ENCODE data around the gene KRT4.

The KRT4 gene

DNA sequence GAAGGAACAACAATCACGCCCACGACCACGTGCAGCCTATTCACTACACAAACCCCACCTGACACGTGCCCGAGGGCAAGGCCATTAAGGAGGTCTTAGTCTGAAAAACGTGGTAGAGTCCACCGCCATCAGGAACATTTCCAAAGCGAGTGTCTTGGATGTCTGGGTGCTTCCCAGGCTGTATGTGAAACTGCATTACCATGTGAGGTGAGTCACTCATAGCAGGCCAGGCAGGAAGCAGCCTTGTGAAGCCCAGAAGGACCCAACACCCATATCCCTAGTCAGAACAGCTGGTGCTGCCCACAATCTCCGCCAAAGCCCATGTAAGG, 23.5 kb upstream of the KRT4 start:
- Histone ChIP-seq H3K4me2 (no peak overlapping the region), H3K9ac (no peak overlapping the region), H3K4me3 (no peak overlapping the region), H3K27ac (no peak overlapping the region), H3K9me3 (no peaks in the 10 kb centered on the region), H3K27me3 (no peaks in the 10 kb centered on the region), H4K20me1 (no peaks in the 10 kb centered on the region), H3K4me1 (peaks cover 9% of the 10 kb centered on the region; the same call in 1 of the 2 replicates), H3K36me3 (no peaks in the 10 kb centered on the region)
- no peak for TF ChIP-seq Cebpa-rat (IDR thresholded peaks at IDR 0.05)

DNA sequence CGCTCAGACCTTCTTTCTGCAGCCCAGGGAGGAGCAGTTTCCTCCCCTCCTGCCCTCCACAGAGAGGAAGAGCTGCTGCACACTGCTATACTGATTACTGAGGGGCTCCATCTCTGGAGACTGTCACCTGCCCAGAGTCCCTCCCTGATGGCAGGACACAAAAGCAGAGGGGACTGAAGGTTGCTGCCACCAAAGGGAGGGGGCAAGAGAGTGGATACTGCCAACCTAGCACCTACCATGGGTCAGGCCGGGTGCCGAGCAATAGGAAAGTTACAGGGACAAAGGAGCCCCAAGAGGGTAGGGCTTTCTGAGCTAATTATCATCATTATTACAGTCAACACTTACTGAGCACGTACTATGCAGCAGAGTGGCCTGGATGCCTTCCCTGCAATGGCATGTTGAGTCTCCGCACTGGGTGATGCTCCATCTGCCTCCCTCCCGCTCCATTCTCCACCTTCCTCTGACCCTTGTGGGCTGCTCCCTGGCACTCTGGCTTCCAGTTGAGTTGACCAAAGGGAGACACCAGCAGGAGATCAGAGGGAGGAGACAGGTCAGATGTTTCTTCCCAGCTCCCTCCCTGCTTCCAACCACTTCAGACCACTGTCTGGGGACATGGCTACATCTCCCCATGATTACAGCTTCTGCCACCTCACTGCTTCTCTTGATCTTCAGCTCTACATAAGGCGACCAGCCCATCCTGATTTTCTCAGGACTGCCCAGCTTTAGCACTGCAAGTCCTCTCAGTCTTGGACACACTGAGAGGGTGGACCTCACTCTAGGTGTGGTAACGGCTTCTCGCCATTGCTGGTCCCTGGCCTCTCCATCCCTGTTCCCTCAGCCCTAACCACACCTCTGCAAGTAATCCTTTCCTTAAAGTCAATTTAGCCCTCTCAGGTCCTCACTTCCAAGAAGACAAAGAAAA, 22.8 kb upstream of the KRT4 start:
- Histone ChIP-seq H3K9me3 (no peaks in the 10 kb centered on the region), H3K27me3 (no peaks in the 10 kb centered on the region), H4K20me1 (no peaks in the 10 kb centered on the region), H3K27ac (no peak overlapping the region), H3K36me3 (no peaks in the 10 kb centered on the region), H3K4me1 (peaks cover 5% of the 10 kb centered on the region; the same call in 1 of the 2 replicates), H3K4me2 (no peak overlapping the region), H3K9ac (no peak overlapping the region), H3K4me3 (no peak overlapping the region)
- no peak for TF ChIP-seq Cebpa-rat (IDR thresholded peaks at IDR 0.05)

GRCh38 chr12:52836042-52836466, 22.1 kb upstream of the KRT4 start:
- H3K9ac ChIP-seq, result no peak overlapping the region
- H3K4me1 ChIP-seq, result peaks cover 5% of the 10 kb centered on the region; the same call in 1 of the 2 replicates
- no peak overlapping the region for H3K27ac ChIP-seq
- no peak overlapping the region for H3K4me2 ChIP-seq
- TF ChIP-seq Cebpa-rat (IDR thresholded peaks at IDR 0.05), result no peak
- no peaks in the 10 kb centered on the region for H4K20me1 ChIP-seq
- H3K36me3 ChIP-seq, result no peaks in the 10 kb centered on the region
- no peak overlapping the region for H3K4me3 ChIP-seq
- H3K27me3 ChIP-seq, result no peaks in the 10 kb centered on the region
- no peaks in the 10 kb centered on the region for H3K9me3 ChIP-seq

GRCh38 chr12:52835271-52836041, 21.5 kb upstream of the KRT4 start:
- H4K20me1 ChIP-seq, result no peaks in the 10 kb centered on the region
- H3K27ac ChIP-seq, result no peak overlapping the region
- H3K4me1 ChIP-seq, result peaks cover 5% of the 10 kb centered on the region; the same call in 1 of the 2 replicates
- H3K4me3 ChIP-seq, result no peak overlapping the region
- no peaks in the 10 kb centered on the region for H3K36me3 ChIP-seq
- H3K9me3 ChIP-seq, result no peaks in the 10 kb centered on the region
- no peaks in the 10 kb centered on the region for H3K27me3 ChIP-seq
- no peak overlapping the region for H3K9ac ChIP-seq
- TF ChIP-seq Cebpa-rat (IDR thresholded peaks at IDR 0.05), result no peak
- H3K4me2 ChIP-seq, result no peak overlapping the region

GRCh38 chr12:52834727-52835001, 20.7 kb upstream of the KRT4 start:
- no peaks in the 10 kb centered on the region for H3K36me3 ChIP-seq
- peaks cover 5% of the 10 kb centered on the region; the same call in 1 of the 2 replicates for H3K4me1 ChIP-seq
- H3K9me3 ChIP-seq, result no peaks in the 10 kb centered on the region
- H3K4me3 ChIP-seq, result no peak overlapping the region
- H3K9ac ChIP-seq, result no peak overlapping the region
- no peak for TF ChIP-seq Cebpa-rat (IDR thresholded peaks at IDR 0.05)
- H4K20me1 ChIP-seq, result no peaks in the 10 kb centered on the region
- H3K27me3 ChIP-seq, result no peaks in the 10 kb centered on the region
- no peak overlapping the region for H3K4me2 ChIP-seq
- no peak overlapping the region for H3K27ac ChIP-seq

DNA sequence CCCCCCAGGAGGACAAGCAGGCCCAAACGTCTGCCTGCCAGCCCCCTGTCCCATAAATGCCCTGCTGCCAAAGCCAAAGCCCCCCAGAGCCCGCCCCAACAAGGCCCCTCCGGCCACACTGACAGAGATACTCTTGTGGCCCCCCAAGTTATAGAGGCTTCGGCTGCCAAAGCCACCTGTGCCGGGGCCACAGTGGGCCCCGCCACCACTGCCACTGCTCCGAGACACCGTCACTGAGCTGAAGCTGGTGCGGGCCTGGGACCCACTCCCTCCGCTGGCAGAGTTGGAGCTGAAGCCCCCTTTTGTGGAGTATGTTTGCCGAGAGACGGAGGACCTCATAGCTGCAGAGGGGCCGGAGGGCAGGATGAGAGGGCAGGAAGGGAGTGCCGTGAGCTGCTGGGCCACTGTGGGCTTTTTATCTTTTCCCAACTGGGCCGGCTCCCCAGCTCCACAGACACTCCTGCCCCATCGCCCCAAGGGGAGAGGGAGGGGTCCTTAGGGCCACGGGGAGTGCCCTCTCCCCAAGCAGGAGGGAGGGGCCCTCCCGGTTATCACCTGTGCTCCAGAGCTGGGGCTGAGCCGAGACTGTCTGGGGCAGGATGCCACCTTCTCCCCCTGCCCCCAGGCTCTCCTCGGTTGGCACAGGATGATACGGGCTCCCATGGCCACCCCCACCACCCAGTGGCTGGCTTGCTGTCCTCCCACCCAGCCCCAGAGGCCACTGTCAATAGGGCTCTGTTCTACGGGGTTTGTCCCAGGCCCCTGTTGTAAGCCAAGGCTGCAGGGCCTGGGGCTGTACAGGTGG, 20.2 kb upstream of the KRT4 start, which contains the start of gene KRT79:
Gene KRT79, minus strand, starts transcription at position 390 of the 805 bp plus-strand sequence. Its CDS starts 51 bp downstream, at position 339.
- H3K9ac ChIP-seq, result no peak within 1 kb of the TSS
- H4K20me1 ChIP-seq, result no peaks in the 10 kb centered on the region
- no peak for TF ChIP-seq Cebpa-rat (IDR thresholded peaks at IDR 0.05)
- no peaks in the 10 kb centered on the region for H3K9me3 ChIP-seq
- no peak within 1 kb of the TSS for H3K4me3 ChIP-seq
- H3K4me2 ChIP-seq, result no peak within 1 kb of the TSS
- no peak within 1 kb of the TSS for H3K27ac ChIP-seq
- peaks cover 5% of the 10 kb centered on the region; the same call in 1 of the 2 replicates for H3K4me1 ChIP-seq
- no peaks in the 10 kb centered on the region for H3K27me3 ChIP-seq
- no peaks in the 10 kb centered on the region for H3K36me3 ChIP-seq

- peaks cover 5% of the 10 kb centered on the region; the same call in 1 of the 2 replicates for H3K4me1 ChIP-seq
- no peaks in the 10 kb centered on the region for H3K36me3 ChIP-seq
- no peak overlapping the region for H3K4me3 ChIP-seq
- no peaks in the 10 kb centered on the region for H3K27me3 ChIP-seq
- TF ChIP-seq Cebpa-rat (IDR thresholded peaks at IDR 0.05), result no peak
- H4K20me1 ChIP-seq, result no peaks in the 10 kb centered on the region
- H3K9me3 ChIP-seq, result no peaks in the 10 kb centered on the region
- H3K4me2 ChIP-seq, result no peak overlapping the region
- H3K27ac ChIP-seq, result no peak overlapping the region
- H3K9ac ChIP-seq, result no peak overlapping the region
Observed at GRCh38 chr12:52832985-52833905, 19.3 kb upstream of the KRT4 start.

DNA sequence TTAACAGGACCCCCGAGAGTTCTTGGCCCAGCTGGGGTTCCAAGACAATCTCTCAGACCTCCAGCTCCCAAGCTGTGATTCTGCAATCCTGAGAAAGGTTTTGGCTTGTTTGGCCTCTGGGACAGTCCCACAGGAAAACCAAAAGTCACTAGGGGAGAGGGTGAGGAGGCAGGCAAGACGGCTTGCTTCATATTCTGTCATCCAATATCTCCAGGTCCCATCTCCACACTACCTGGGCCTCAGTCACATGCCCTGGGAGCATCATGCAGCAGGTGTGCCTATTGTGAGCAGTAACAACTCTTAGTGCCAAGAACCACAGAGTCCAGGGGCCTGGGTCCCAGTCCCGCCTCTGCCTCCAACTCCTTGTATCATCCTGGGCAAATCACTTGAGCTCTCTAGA, 18.5 kb upstream of the KRT4 start:
- H3K9ac ChIP-seq, result no peak overlapping the region
- no peaks in the 10 kb centered on the region for H3K36me3 ChIP-seq
- TF ChIP-seq Cebpa-rat (IDR thresholded peaks at IDR 0.05), result no peak
- peaks cover 2% of the 10 kb centered on the region; the same call in 1 of the 2 replicates for H3K4me1 ChIP-seq
- H3K4me2 ChIP-seq, result no peak overlapping the region
- H4K20me1 ChIP-seq, result no peaks in the 10 kb centered on the region
- H3K4me3 ChIP-seq, result no peak overlapping the region
- H3K27me3 ChIP-seq, result no peaks in the 10 kb centered on the region
- H3K27ac ChIP-seq, result no peak overlapping the region
- no peaks in the 10 kb centered on the region for H3K9me3 ChIP-seq

GRCh38 chr12:52831251-52831650, 17.3 kb upstream of the KRT4 start:
- no peak overlapping the region for H3K9ac ChIP-seq
- TF ChIP-seq Cebpa-rat (IDR thresholded peaks at IDR 0.05), result no peak
- no peaks in the 10 kb centered on the region for H3K27me3 ChIP-seq
- H3K4me2 ChIP-seq, result no peak overlapping the region
- H3K36me3 ChIP-seq, result no peaks in the 10 kb centered on the region
- H3K9me3 ChIP-seq, result no peaks in the 10 kb centered on the region
- no peaks in the 10 kb centered on the region for H3K4me1 ChIP-seq
- H4K20me1 ChIP-seq, result no peaks in the 10 kb centered on the region
- H3K27ac ChIP-seq, result no peak overlapping the region
- no peak overlapping the region for H3K4me3 ChIP-seq

Data from BLaER1 (cell line).